ENCODE data around the gene STK11. TPM values are rescaled to one million over a fixed set of nuclear protein-coding genes. Genes with fewer than 3 reads are reported as not detected.

The STK11 gene
- total and polyA plus RNA-seq, 2 of the 4 experiments (the other 2 are of a cell fraction), result 39.3 to 42.8 TPM

GRCh38 chr19:1271528-1272422, 66.2 kb downstream of the STK11 start:
- H3K79me1 ChIP-seq (ENCODE audit: low read depth in 1 of 2, low read length in 2 of 2), result peaks cover 23 to 69% of the 10 kb centered on the region in 2 experiments; a peak in 3 of 4 replicates
- no peak overlapping the region for H2BK15ac ChIP-seq (ENCODE audit: low read depth, low read length)
- 91% methylated on average over 20 of the region's 37 CpGs; no CpG with 5 or more reads in 1 of the 2 experiments for WGBS, 2 experiments (ENCODE audit: extremely low coverage in 2 of 2, insufficient read length in 1 of 2)
- no peak overlapping the region for H3K56ac ChIP-seq (ENCODE audit: extremely low read depth, insufficient read depth, low read length)
- dilution Hi-C loops (cut with HindIII; ENCODE audit: low sequenced_read_pairs, unreplicated experiment) (no loop called here), intact Hi-C loops (cut with micrococcal nuclease) (no loop called here), in situ Hi-C loops (cut with MboI; ENCODE audit: low sequenced_read_pairs) (no loop called here)
- DNase-seq (no peak), ATAC-seq (ENCODE audit: low read depth) (no peak)
- no peak overlapping the region; the same call in 1 of the 2 replicates for H3K4me2 ChIP-seq (ENCODE audit: low read depth, low read length)
- no peaks in the 10 kb centered on the region for H3K9me3 ChIP-seq (ENCODE audit: control insufficient read depth, insufficient read depth, low read length)
- H3K14ac ChIP-seq (replicated peaks; ENCODE audit: low read depth, low read length), result no peak overlapping the region
- TF ChIP-seq BHLHE40 (IDR thresholded peaks at IDR 0.05; ENCODE audit: low read depth, low read length), result no peak
- no peak for TF ChIP-seq MAFK (IDR thresholded peaks at IDR 0.05; ENCODE audit: low read depth, low read length)
- no peak for TF ChIP-seq RCOR1 (IDR thresholded peaks at IDR 0.05; ENCODE audit: insufficient replicate concordance, low read length)
- no peak for TF ChIP-seq NFE2L2 (IDR thresholded peaks at IDR 0.05; ENCODE audit: low read depth, low read length)
- TF ChIP-seq USF2 (IDR thresholded peaks at IDR 0.05; ENCODE audit: low read depth, low read length), result no peak
- TF ChIP-seq FOS (IDR thresholded peaks at IDR 0.05; ENCODE audit: low read depth, low read length), result no peak
- TF ChIP-seq MAZ (IDR thresholded peaks at IDR 0.05; ENCODE audit: borderline replicate concordance, low read depth, low read length), result no peak
- TF ChIP-seq SMC3 (IDR thresholded peaks at IDR 0.05; ENCODE audit: low read depth, low read length), result no peak
- no peak for TF ChIP-seq RFX5 (IDR thresholded peaks at IDR 0.05; ENCODE audit: low read depth, low read length)
- no peak for TF ChIP-seq RAD21 (IDR thresholded peaks at IDR 0.05; ENCODE audit: low read length)
- no peak for TF ChIP-seq MXI1 (IDR thresholded peaks at IDR 0.05; ENCODE audit: borderline replicate concordance, low read depth, low read length)
- no peak for TF ChIP-seq CTCF (conservative IDR thresholded peaks at IDR 0.05; ENCODE audit: low read depth, low read length)
- H2AFZ ChIP-seq (replicated peaks; ENCODE audit: low read length, poor library complexity), result no peak overlapping the region
- no peak overlapping the region for H4K5ac ChIP-seq (ENCODE audit: low read depth, low read length)
- H4K91ac ChIP-seq (ENCODE audit: insufficient read depth, low read depth, low read length), result no peak overlapping the region
- no TSS peak for BruUV-seq (replicated peaks)
- H3K4me3 ChIP-seq (ENCODE audit: insufficient read depth, low read depth, low read length), result no peak overlapping the region
- ChIA-PET CTCF (interaction anchor here (0.7 kb wide), 2 partner anchors 27 to 51 kb away, joined by 3 read pairs; no protein-coding TSS in a partner anchor), POLR2A (ENCODE audit: unreplicated experiment) (interaction anchor here (1.0 kb wide), 1 partner anchor 19 kb away, joined by 4 read pairs; no protein-coding TSS in a partner anchor)
- H2AK5ac ChIP-seq (ENCODE audit: low read depth, low read length), result no peak overlapping the region
- H3K36me3 ChIP-seq (ENCODE audit: control insufficient read depth, insufficient read depth, low read length), result peaks cover 44% of the 10 kb centered on the region
- no peak overlapping the region for H2BK5ac ChIP-seq (ENCODE audit: low read depth, low read length, poor library complexity, severe bottlenecking)
- H3K9ac ChIP-seq (ENCODE audit: low read depth, low read length), result no peak overlapping the region
- peaks cover 40% of the 10 kb centered on the region for H3K4me1 ChIP-seq (ENCODE audit: control insufficient read depth, insufficient read depth, low read length)
- no peak overlapping the region for H3K4ac ChIP-seq (ENCODE audit: low read depth, low read length)
- no peak overlapping the region for H3K27ac ChIP-seq (ENCODE audit: insufficient read depth, low read length)
- H4K8ac ChIP-seq (ENCODE audit: low read depth in 2 of 2, low read length in 2 of 2), result no peak overlapping the region
- no peak overlapping the region for H2BK20ac ChIP-seq (ENCODE audit: low read depth, low read length)
- no peaks in the 10 kb centered on the region for H3K27me3 ChIP-seq (ENCODE audit: control insufficient read depth, insufficient read depth, low read length)
- peak overlapping the region; percentile 56; the same call in 1 of the 2 replicates for H3K23ac ChIP-seq (ENCODE audit: low read depth, low read length)
- H4K20me1 ChIP-seq (ENCODE audit: insufficient read depth, low read length), result peaks cover 76% of the 10 kb centered on the region
- no peak overlapping the region for H2BK120ac ChIP-seq (ENCODE audit: low read depth, low read length)
- H3K9me1 ChIP-seq (ENCODE audit: insufficient read depth, low read length), result no peaks in the 10 kb centered on the region; the same call in 1 of the 2 replicates
- peak overlapping the region; percentile 75 for H2AK9ac ChIP-seq (replicated peaks; ENCODE audit: low read depth, low read length, poor library complexity)
- no peak overlapping the region for H3K18ac ChIP-seq (ENCODE audit: low read depth, low read length)

Data from IMR-90 (cell line).